HG02870 (cell line): ENCODE data around the gene ARHGEF17.

ENCODE experiments used
- ATAC-seq: cut with Tn5 transposase; IDR thresholded peaks from one replicate; pipeline ENCODE4 v1.9.1; 2021; ENCODE audit warnings: mild to moderate bottlenecking, moderate library complexity; ENCODE audit not compliant: unreplicated experiment

The ARHGEF17 gene

DNA sequence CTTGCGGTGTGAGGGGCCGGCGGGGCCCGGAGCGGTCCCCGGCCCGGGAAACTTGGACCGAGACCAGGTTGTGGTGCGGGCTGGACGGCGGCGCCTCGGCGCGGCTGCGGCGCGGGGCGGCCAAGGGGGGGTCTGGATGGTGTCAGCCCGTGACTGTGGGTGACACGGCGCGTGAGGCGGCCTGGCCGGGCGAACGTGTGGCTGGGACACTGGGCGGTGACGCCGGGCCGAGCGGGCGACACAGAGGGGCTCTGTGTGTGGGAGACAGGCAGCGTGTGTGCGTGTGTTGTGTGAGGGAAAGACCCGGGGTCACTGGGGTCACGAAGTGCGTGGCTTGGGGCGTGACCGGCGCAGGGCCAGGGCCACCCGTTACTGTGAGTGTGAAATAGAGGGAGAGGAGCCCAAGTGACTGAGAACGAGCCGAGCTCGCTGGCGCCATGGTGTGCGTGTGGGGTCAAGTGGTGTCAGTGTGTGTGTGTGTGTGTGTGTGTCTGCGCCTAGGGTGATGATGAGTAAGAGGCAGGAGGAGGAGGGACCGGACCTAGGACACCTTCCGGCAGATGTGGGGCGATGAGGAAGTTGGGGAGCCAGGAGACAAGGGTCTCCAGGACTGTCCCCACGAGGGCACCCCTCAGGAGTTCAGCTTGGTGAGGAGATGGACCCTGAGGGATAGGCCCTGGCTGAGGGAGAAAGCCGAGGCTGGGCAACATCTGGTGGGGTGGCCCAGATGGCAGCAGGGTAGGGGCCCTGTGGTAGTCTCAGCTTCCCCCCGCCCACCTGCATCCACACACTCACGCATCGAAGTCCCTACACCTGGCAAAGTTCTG, 68.9 kb downstream of the ARHGEF17 start:
- ATAC-seq: peak; percentile 20

DNA sequence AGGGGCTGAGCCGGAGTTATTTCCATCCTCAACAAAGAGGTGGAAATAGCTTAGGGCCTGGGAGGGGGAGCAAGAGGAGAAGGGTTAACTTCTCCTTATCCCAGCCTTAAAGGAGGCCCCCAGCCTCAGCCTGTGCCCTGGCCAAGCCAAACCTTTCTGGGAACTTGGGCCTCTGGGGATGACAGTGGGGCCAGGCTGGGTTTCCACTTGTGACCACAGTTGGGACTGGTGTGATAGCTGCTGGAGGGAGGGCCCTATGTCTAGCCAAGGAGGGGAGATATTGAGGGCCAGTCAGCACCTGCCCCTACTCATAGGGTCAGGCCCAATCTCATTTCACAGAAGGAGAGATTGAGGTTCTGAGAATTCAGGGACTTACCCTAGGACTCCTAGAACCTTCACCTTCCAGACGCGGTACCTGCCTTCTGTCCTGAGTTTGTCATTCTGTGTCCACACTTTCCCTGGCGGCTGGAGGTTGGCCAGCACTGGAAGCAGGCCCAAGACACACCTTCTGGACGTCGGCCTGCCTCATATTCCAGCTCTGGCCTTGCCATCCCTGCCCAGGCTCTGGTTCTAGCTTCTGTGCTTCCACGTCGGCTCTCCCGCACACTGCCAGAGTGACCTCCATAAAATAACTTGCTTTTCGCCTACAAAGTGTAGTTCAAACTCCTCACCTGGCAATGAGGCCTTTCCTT, 71.3 kb downstream of the ARHGEF17 start:
- ATAC-seq: no peak

- no peak for ATAC-seq
These were observed 72.3 kb downstream of the ARHGEF17 start for GRCh38 chr11:73380331-73380730.

DNA sequence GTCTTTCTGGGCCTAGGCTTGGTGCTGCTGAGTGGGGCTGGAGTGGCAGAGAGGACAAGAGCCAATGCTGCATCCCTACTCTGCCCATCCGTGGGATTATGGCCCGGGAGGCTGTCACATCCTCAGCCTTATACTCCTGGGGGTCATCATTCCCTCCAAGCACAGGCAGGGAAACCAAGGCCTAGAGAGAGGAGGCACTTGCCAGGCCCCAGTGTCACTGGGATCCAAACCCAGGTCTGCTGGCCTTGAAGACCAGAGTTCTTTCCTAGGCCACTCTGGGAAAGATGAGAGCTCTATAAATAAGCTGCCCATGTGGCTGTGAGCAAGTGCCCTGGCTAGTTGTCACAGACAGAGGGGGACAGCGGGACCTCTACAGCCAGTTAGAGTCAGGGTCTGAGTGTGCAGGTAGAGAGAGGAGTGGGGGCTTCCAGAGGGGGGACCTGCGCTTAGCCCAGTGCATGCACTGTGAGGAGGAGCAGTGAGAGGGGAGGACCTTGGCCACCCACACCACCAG, 72.9 kb downstream of the ARHGEF17 start:
- no peak for ATAC-seq

- ATAC-seq: no peak
These were observed 73.5 kb downstream of the ARHGEF17 start for GRCh38 chr11:73381589-73381988.

GRCh38 chr11:73382183-73382582, 74.1 kb downstream of the ARHGEF17 start:
- ATAC-seq: no peak

GRCh38 chr11:73382747-73383146, 74.7 kb downstream of the ARHGEF17 start:
- ATAC-seq: no peak

DNA sequence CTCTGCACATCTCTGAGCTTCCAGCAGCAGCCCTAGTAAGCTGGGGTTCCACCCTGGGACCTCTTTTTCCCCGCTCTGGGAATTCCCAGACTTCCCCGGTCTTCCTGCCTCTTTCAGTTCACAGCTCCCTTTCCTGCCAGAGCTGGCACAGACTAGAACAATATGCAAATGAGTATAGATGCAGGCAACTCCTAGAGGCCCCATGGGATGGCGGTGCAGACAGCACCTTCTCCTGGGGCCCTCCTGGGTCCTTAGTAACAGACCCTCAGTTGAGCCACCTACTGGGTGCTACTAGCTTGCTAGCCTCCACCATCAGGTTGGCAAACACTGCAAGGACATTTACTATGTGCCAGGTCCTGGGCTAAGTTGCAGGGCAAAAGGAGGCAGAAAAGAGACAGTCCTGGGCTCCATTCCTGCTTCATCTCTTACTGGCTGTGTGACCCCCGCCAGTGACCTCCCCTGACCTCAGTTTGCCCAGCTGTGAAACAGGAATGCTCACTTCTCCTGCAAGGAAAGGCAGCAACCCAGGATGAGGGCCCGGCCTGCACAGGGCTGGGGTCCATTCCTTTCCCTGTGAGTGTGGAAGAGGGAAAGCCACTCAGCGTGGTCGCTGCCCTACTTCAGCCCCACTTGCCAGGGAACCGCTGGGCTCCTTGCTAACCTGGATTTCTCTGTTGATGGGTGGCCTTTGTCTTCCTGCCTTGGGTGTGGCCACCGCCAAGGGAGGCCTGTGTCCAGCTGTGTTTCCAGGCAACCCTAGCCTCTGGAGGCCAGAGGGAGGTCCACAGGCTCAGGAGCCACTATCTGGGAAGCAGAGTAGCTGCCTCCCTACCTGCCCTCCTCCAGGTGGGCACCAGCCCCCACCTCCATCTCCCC, 75.4 kb downstream of the ARHGEF17 start:
- no peak for ATAC-seq

DNA sequence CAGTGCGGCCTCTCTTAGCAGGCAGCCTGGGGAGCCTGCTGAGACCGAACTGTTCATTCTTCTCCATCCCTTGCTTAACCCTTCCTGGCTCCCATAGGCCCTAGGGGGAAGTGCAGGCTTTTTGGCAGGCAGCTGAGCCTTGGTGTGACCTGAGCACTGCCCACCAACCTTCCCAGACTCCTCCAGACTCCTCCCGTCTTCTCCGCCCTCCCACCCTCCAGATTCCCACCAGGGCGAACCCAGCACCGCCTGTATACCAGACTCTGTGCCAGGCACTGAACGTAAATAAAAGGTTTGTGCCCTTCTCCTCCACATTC, 76.0 kb downstream of the ARHGEF17 start:
- no peak for ATAC-seq

GRCh38 chr11:73384531-73384871, 76.4 kb downstream of the ARHGEF17 start:
- no peak for ATAC-seq

DNA sequence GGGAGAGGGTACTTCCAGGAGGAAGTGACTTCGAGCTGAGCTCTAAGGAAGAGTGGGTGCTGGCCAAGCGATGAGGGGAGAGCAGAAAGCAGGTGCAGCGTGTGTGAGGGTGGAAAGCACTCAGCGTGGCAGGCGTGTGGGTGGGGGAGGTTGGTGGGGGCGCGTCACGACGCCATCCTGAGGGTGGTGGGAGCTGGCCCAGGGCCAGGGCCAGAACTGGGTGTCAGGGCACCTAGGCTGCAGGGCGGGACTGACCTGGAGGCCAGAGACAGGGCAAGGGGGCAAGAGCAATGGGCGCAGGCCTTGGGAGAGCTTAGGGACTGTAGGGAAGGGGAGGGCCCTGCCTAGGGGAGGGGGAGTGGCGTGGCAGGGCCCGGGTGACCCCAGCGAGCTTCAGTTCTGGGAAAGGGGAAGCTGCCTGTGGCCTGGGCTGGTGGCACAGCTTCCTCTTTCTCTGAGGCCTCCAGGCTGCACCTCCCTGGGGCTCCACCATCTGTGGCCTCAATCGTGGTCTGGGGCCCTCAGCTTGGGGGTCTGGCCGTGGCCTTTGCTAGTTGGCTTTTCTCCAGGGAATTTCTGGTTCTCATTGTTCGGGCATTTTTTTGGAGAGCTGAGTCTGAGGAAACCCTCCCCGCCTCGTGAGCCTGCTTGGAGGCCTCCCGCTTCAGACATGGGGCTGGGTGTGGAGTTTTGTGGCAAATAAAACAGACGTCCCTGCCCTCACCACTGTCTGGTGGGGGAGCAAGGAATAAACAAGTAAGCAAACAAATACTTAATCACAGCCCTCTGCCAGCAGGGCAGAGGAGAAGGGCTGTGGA, 77.0 kb downstream of the ARHGEF17 start:
- ATAC-seq: no peak

DNA sequence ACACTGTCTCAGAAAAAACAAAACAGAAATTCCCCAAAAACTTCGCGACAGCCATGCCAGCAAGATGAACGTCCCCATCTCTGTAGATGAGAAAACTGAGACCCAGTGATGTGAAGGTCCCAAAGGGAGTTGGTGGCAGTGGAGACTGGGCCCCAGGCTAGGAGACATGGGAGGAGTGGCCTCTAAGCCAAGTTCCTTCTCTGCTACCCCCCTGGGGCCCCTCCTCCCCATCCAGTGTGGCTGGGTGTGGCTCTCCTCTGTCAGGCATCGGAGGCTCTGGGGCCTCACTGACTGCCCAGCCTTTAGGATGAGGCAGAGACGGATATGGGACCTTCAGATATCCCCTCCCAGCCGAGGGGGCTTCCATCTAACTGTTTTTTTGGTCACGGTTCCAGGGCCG, 77.9 kb downstream of the ARHGEF17 start:
- ATAC-seq: no peak

GRCh38 chr11:73386546-73386945, 78.5 kb downstream of the ARHGEF17 start:
- ATAC-seq: no peak

GRCh38 chr11:73387594-73388264, 79.7 kb downstream of the ARHGEF17 start:
- no peak for ATAC-seq

DNA sequence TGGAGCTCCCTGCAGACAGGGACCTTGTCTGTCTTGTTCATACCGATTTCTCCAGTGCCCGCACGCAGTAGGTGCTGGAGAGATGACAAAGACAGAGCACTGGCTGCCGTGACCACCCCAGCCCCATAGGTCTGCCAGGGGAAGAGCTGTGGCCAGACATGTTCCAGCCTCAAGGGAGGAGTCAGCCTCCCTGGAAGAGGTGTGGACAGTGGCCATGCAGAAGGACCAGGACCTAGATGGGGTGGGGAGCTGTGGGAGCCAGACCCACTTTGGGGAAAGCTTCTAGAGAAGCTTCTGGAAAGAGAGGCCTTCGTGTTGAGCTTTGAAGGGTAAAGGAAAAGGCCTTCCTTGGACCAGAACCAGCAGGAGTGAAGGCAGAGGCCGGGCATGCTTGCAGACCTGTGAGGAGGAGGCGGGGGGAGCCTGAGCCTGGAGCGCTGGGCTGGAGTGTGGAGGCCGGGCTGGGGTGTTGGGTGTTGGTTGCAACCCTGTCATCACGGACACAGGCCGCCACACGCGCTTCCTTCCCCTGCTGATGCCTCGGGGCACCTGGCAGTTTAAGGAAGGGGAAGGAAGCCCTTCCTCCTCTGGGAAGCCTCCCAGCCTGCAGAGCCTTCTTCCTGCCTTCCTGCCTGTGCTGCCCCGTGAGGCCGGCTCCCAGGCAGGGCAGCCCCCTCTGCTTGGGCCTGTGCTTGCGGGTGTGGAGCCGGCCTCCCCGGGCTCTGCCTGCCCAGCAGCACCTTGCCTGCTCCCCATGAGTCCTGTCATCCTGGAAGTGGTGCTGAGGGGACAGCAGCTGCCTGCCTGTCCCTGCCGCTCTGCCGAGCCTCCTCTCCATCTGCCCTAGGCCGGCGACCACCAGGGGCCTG, 80.4 kb downstream of the ARHGEF17 start:
- ATAC-seq: no peak

DNA sequence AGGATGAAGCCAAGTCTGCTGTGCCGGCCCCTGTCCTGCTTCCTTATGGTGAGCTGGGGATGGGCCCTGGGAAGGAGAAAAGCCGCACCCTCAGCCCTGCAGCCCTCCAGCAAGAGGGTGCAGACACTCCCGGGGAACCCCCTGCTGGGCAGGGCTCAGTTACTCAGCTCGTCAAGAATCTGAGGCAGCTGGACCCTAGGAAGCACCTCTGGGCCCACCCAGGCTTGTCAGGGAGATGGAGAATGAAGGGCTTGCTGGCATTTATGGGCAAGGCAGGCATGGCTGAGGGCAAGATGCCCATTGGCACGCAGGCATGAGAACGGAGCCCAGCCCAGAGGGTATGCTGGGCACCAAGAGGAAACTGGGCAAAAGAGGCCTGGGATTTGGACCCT, 81.1 kb downstream of the ARHGEF17 start:
- no peak for ATAC-seq

DNA sequence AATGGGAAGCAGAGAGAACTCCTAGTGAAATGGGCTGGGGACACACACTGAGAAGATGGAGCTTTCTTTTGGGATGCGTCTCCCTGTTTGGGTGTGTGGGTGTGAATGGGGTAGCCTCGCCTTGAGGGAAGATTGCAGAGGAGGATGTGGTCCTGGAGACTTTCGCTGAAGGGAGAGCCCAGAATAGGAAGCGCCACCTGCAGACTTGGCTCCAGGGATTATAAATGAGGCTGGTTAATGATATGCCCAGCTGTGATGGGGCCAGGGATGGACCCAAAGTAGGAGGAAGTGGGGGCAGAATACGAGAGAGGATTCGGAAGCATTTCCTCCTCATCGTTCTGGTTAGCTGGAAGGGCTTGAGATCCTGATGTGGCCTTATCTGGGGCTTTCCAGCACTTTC, 81.8 kb downstream of the ARHGEF17 start:
- no peak for ATAC-seq

- ATAC-seq: no peak
These were observed 82.8 kb downstream of the ARHGEF17 start for GRCh38 chr11:73390601-73391565.
